Measurements from ENCODE around the gene ITCH.

- TF ChIP-seq CTCF (IDR thresholded peaks at IDR 0.05) (no peak), POLR2AphosphoS5 (IDR thresholded peaks at IDR 0.05) (no peak), POLR2A (IDR thresholded peaks at IDR 0.05) (no peak)
These were observed 72.5 kb downstream of the ITCH start for GRCh38 chr20:34435589-34435988.
